Heart right ventricle (tissue), 16 donors: Measurements from ENCODE around the gene KIF26B. TPM values are rescaled to one million over a fixed set of nuclear protein-coding genes. Genes with fewer than 3 reads are reported as not detected.
"Not testable (repeated sequence)": the region's sequence is repeated elsewhere in the genome, so short reads cannot be mapped to it uniquely, and the experiment has no call there.

Experiments
- ATAC-seq, 8 donors: fragments of 200-7000 bp; cut with Tn5 transposase; one replicate each; pipeline ENCODE4 v1.9.1; 2020; ENCODE audit warnings: mild to moderate bottlenecking in 8 of 8, moderate library complexity in 8 of 8, moderate number of reproducible peaks in 1 of 8
- DNase-seq, 2 donors: peaks; one replicate each; pipeline ENCODE4 v3.0.0-alpha.2; 2020
- H3K27ac ChIP-seq, 10 donors: fragments of 200-600 bp; sonication (generic) in 2 of 10; one replicate each; pipeline versions ENCODE4 v1.5.0 to v1.8.0; 2020 to 2022; ENCODE audit warnings: mild to moderate bottlenecking in 3 of 10
- H3K27me3 ChIP-seq, 7 donors: fragments of 200-600 bp; one replicate each; pipeline ENCODE4 v1.8.0; 2021 to 2022; ENCODE audit warnings: mild to moderate bottlenecking in 2 of 7
- H3K36me3 ChIP-seq, 9 donors: fragments of 200-600 bp; sonication (generic) in 1 of 9; one replicate each; pipeline versions ENCODE4 v1.5.0 to v1.8.0; 2020 to 2022; ENCODE audit warnings: mild to moderate bottlenecking in 2 of 9
- H3K4me1 ChIP-seq, 9 donors: fragments of 200-600 bp; sonication (generic) in 1 of 9; one replicate each; pipeline versions ENCODE4 v1.5.0 to v1.8.0; 2020 to 2022; ENCODE audit warnings: mild to moderate bottlenecking in 4 of 9
- H3K4me3 ChIP-seq, 10 donors: fragments of 200-600 bp; sonication (generic) in 2 of 10; one replicate each; pipeline versions ENCODE4 v1.5.0 to v1.8.0; 2020 to 2022; ENCODE audit warnings: mild to moderate bottlenecking in 7 of 10, moderate library complexity in 2 of 10
- H3K9me3 ChIP-seq, 11 donors: fragments of 200-600 bp in 10 of 11; sonication (generic) in 2 of 11; one replicate each; pipeline versions ENCODE4 v1.5.0 to v1.8.0; 2013 to 2022; ENCODE audit warnings: mild to moderate bottlenecking in 2 of 11, control low read depth in 1 of 11, moderate library complexity in 1 of 11
- CTCF ChIP-seq, 9 donors: fragments of 200-600 bp; sonication (generic) in 2 of 9; IDR thresholded peaks; one replicate each; pipeline versions ENCODE4 v1.5.0 to v1.8.0; 2021 to 2022; ENCODE audit warnings: antibody characterized with exemption in 9 of 9, mild to moderate bottlenecking in 5 of 9, moderate library complexity in 1 of 9
- WGBS, 2 donors: extraction: QIAGEN DNeasy Blood & Tissue Kit; methylation state at CpG; one replicate each; pipeline ENCODE4 v1.1.7; 2013; ENCODE audit warnings: inconsistent platforms in 1 of 2; 5-methylcytosine and 5-hydroxymethylcytosine counted together
- intact Hi-C, 10 donors: fragments of 100-400 bp; cut with DNase I; formaldehyde crosslinking; loops; one replicate each; pipeline versions ENCODE4 v1.11.1 to v1.14.2; 2022
- polyA plus RNA-seq, 2 donors: library from polyadenylated mRNA; stranded (reverse); fragments of 200-250 nt; gene quantifications; one replicate each; pipeline ENCODE4 v1.2.3, GENCODE V29; 2013
- total RNA-seq, 10 donors: library from RNA; stranded (reverse); fragmentation: NEBNext Ultra II Directional in 3 of 10; extraction: Animal tissue kit (Norgen Biotek cat#: 25700) in 3 of 10; gene quantifications; one replicate each; pipeline versions ENCODE4 v1.2.1 to v1.2.4, GENCODE V29; 2021 to 2023
- donor health status: Arrhythmogenic right ventricular cardiomyopathy.
- donor health status: ischemic (EF 13 %, LVEDD 7.1; RV severe dilation, severe dysfunction).
- donor health status: healthy with polysubstance abuse.
- donor health status: DM: no; HTN: yes; CAD: no.
- donor health status: DM: no; HTN: no; CAD: no.
- donor health status: ischemic (EF 25% LVEDD 6.9; RV normal size, moderate dysfunction).
- donor health status: ischemic (EF 25% LVEDD 5.7; RV mildly dilated, moderate dysfunction).
- donor health status: healthy.
- donor health status: DM: yes; HTN: yes; CAD: no.
- donor health status: Ischemic cardiomyopathy.
- donor health status: ischemic (EF 35%, LVEDD 5.7; RV mildly dilated, moderate dysfunction).
- donor health status: nonischemic (EF 11% LVEDD 7.7; RV severe dilation, severe dysfunction).
- donor health status: DM: yes; HTN: yes; CAD: no.
- donor health status: PGD.
- donor health status: ischemic (EF 29% LVEDD 5.4; RV normal size, mild dysfunction).
- donor health status: nonischemic (EF 23%, LVEDD 6.1; RV moderate dilation, normal function).

The KIF26B gene
- total and polyA plus RNA-seq, 12 donors: 0.66 to 8.8 (median 2.8) TPM

- intact Hi-C loops: no loop called here
- Histone ChIP-seq H3K4me1 (no peaks in the 10 kb centered on the region), H3K27me3 (no peaks in the 10 kb centered on the region), H3K9me3 (peaks cover 0 to 67% (median 9%) of the 10 kb centered on the region in 11 donors), H3K36me3 (no peaks in the 10 kb centered on the region), H3K27ac (no peak overlapping the region), H3K4me3 (no peak overlapping the region)
- no peak for ATAC-seq
- 86 to 94% methylated on average over 2 of the region's 2 CpGs for WGBS, 2 donors
- no peak for DNase-seq
- TF ChIP-seq CTCF (IDR thresholded peaks at IDR 0.05): no peak
These were observed 576.0 kb downstream of the KIF26B start for GRCh38 chr1:245730801-245731200.

- H3K36me3 ChIP-seq, intact Hi-C loops, H3K4me3 ChIP-seq, ATAC-seq, H3K27me3 ChIP-seq, DNase-seq, H3K27ac ChIP-seq, H3K4me1 ChIP-seq: not testable (repeated sequence)
- peaks cover 0 to 12% (median 0%) of the 10 kb centered on the region in 11 donors for H3K9me3 ChIP-seq
- WGBS, 2 donors: 95 to 98% methylated on average over 1 of the region's 1 CpG
These were observed 585.6 kb downstream of the KIF26B start for GRCh38 chr1:245740336-245740735.

- no peak for TF ChIP-seq CTCF (IDR thresholded peaks at IDR 0.05)
- H3K27me3 ChIP-seq: no peaks in the 10 kb centered on the region
These were observed 588.1 kb downstream of the KIF26B start for GRCh38 chr1:245742896-245743295.

GRCh38 chr1:245748240-245748639, 593.5 kb downstream of the KIF26B start:
- 77 to 91% methylated on average over 10 of the region's 10 CpGs for WGBS, 2 donors
- DNase-seq (no peak), ATAC-seq (no peak)
- H3K36me3 ChIP-seq: peaks cover 0 to 22% (median 0%) of the 10 kb centered on the region in 9 donors
- intact Hi-C loops: no loop called here
- no peaks in the 10 kb centered on the region for H3K27me3 ChIP-seq
- H3K4me1 ChIP-seq: no peaks in the 10 kb centered on the region
- H3K9me3 ChIP-seq: peaks cover 0 to 37% (median 0%) of the 10 kb centered on the region in 11 donors
- no peak overlapping the region for H3K4me3 ChIP-seq
- no peak for TF ChIP-seq CTCF (IDR thresholded peaks at IDR 0.05)
- H3K27ac ChIP-seq: no peak overlapping the region

More at GRCh38 chr1:245742896-245743295, 588.1 kb downstream of the KIF26B start:
- Histone ChIP-seq H3K4me3 (no peak overlapping the region), H3K36me3 (no peaks in the 10 kb centered on the region), H3K4me1 (no peaks in the 10 kb centered on the region), H3K27ac (no peak overlapping the region), H3K9me3 (peaks cover 0 to 32% (median 0%) of the 10 kb centered on the region in 11 donors)
- 76 to 83% methylated on average over 9 of the region's 9 CpGs for WGBS, 2 donors
- no peak for ATAC-seq
- no peak for DNase-seq
- intact Hi-C loops: no loop called here

GRCh38 chr1:245748646-245749045, 593.9 kb downstream of the KIF26B start:
- peaks cover 0 to 22% (median 0%) of the 10 kb centered on the region in 9 donors for H3K36me3 ChIP-seq
- ATAC-seq: no peak
- intact Hi-C loops: no loop called here
- H3K27ac ChIP-seq: no peak overlapping the region
- DNase-seq: no peak
- no peaks in the 10 kb centered on the region for H3K27me3 ChIP-seq
- 93 to 97% methylated on average over 3 of the region's 3 CpGs for WGBS, 2 donors
- H3K9me3 ChIP-seq: peaks cover 0 to 37% (median 0%) of the 10 kb centered on the region in 11 donors
- H3K4me1 ChIP-seq: no peaks in the 10 kb centered on the region
- H3K4me3 ChIP-seq: no peak overlapping the region
- no peak for TF ChIP-seq CTCF (IDR thresholded peaks at IDR 0.05)
